ENCODE results near the gene RYR3.
A peak's percentile ranks its signal among the peaks of the same experiment; 100 is the strongest.

The RYR3 gene

DNA sequence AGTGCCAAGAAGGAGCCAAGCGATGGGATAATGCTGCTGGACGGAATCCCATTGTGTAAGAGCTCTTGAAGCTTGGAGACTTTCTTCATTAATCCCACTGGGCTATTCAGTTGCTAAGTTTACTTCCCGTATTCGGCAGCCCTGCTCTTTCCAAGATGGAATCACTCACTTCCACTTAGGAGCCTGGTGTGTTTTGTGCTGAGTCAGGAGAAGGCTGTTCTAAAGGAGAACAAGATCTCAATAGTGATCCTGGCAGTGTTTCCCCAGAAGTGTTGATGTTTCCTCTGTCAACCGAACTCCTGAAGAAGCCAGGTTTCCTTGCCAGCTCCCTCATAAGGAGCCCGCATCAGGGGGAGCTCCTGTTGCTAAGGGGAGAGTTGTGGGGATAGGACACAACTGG, 387.4 kb downstream of the RYR3 start:
- no peak overlapping the region for H3K4me3 ChIP-seq (ENCODE audit: low read depth, low read length)
- TF ChIP-seq, protein P1, sequence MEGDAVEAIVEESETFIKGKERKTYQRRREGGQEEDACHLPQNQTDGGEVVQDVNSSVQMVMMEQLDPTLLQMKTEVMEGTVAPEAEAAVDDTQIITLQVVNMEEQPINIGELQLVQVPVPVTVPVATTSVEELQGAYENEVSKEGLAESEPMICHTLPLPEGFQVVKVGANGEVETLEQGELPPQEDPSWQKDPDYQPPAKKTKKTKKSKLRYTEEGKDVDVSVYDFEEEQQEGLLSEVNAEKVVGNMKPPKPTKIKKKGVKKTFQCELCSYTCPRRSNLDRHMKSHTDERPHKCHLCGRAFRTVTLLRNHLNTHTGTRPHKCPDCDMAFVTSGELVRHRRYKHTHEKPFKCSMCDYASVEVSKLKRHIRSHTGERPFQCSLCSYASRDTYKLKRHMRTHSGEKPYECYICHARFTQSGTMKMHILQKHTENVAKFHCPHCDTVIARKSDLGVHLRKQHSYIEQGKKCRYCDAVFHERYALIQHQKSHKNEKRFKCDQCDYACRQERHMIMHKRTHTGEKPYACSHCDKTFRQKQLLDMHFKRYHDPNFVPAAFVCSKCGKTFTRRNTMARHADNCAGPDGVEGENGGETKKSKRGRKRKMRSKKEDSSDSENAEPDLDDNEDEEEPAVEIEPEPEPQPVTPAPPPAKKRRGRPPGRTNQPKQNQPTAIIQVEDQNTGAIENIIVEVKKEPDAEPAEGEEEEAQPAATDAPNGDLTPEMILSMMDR (IDR thresholded peaks at IDR 0.05; ENCODE audit: low read depth, low read length, missing control alignments), result no peak
- in situ Hi-C loops (cut with HindIII; ENCODE audit: low sequenced_read_pairs), result loop anchor here (25.0 kb wide), 1 partner anchor 461 kb away; no protein-coding TSS in a partner anchor
- no peak for DNase-seq (ENCODE audit: low read depth)

DNA sequence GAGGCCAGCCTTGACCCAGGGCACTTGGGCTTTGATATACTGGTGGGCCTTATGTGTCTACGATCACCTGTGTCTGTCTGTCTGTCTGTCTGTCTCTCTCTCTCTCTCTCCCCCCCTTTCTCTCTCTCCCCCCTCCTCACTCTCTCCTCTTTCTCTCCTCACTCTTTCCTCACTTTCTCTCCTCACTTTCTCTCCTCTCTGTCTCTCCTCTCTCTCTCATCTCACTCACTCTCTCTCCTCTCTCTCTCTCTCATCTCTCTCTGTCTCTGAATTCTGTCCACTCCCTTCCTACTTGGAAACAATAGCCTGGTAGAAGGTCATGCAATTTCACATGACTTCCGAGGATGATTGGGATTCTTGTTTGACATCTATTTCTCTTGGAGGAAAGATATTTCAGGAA, 388.4 kb downstream of the RYR3 start:
- in situ Hi-C loops (cut with HindIII; ENCODE audit: low sequenced_read_pairs), result loop anchor here (25.0 kb wide), 1 partner anchor 462 kb away; no protein-coding TSS in a partner anchor
- no peak overlapping the region for H3K4me3 ChIP-seq (ENCODE audit: low read depth, low read length)
- TF ChIP-seq, protein P1 (IDR thresholded peaks at IDR 0.05; ENCODE audit: low read depth, low read length, missing control alignments), result no peak
- no peak for DNase-seq (ENCODE audit: low read depth)

DNA sequence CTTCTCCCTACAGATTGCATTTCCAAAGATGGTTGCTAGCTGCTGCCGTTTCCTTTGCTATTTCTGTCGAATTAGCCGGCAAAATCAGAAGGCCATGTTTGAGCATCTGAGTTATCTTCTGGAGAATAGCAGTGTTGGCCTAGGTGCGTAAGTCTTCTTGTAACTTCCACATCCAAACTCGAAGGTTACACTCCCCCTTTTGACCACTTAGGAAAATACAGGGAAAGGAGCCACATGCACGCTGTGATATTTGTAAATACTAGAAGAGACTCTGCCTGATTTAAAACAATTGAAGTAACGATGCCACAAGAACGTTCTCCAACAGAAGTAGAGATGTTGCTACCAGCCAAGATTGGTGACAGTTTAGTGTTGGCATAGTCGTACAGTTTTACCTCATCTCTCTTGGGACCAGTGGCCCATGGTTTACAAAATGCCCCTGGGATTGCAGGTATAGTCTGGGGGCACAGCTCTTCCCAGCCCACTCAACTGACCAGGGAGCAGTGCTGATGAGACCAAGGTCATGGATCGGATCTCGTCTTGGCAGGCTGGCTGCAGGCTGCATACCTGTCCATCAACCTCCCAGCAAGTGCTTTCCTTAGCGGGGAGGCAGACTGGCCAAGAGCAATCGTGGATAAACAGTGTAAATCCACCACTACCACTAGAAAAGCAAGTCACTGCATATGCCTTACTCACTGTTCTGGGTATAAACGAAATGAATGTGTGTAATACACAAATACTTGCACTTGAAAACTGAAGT, 389.1 kb downstream of the RYR3 start:
- no peak for DNase-seq (ENCODE audit: low read depth)
- no peak overlapping the region for H3K4me3 ChIP-seq (ENCODE audit: low read depth, low read length)
- in situ Hi-C loops (cut with HindIII; ENCODE audit: low sequenced_read_pairs), result loop anchor here (25.0 kb wide), 1 partner anchor 463 kb away; no protein-coding TSS in a partner anchor
- TF ChIP-seq, protein P1 (IDR thresholded peaks at IDR 0.05; ENCODE audit: low read depth, low read length, missing control alignments), result peak; percentile 31

DNA sequence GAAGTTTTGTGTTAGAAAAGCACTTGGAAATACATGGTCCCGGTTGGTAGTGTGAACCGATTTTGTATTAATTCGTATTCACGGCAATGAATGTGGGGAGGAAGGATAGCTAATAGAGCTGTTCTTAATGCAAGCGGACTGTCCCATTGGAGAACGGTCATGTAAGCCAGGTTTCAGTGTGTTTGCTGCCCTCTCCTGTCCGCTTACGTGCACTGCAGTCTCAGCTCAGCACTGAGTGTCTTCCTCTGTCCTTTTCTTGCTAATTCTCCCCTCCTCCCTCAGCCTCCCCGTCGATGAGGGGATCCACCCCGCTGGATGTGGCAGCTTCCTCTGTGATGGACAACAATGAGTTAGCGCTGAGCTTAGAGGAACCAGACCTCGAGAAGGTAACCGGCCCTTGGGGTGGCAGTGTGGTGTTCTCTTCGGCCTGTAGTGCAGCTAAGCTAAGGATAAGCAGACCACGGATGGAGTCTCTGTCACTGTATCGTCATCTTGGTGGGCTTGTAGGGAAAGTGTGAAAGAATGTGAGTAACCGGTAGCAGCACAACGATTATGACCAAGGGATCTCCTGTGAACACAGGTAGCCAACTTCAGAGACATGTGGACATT, 390.0 kb downstream of the RYR3 start:
- in situ Hi-C loops (cut with HindIII; ENCODE audit: low sequenced_read_pairs), result no loop called here
- TF ChIP-seq, protein P1 (IDR thresholded peaks at IDR 0.05; ENCODE audit: low read depth, low read length, missing control alignments), result peak; percentile 97
- peak; percentile 69 for DNase-seq (ENCODE audit: low read depth)
- H3K4me3 ChIP-seq (ENCODE audit: low read depth, low read length), result no peak overlapping the region

DNA sequence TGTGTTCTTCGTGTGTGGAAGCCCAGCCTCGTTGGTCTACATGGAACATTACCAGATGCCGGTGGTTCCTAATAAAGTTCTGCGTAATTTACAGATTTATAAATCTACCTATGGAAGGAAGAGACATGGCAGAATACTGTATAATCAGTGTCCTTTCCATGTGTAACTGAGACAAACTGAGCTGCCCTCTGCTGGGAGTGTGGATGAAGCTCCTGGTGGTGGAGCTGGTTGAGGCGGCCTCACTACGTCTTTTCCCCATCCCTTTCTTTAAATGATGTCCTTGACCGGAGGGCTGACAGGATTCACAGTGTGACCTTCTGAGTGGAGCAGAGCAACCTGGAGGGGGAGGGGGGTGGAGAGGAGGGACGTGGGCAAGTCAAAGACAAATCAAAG, 390.5 kb downstream of the RYR3 start:
- no peak for DNase-seq (ENCODE audit: low read depth)
- in situ Hi-C loops (cut with HindIII; ENCODE audit: low sequenced_read_pairs), result no loop called here
- H3K4me3 ChIP-seq (ENCODE audit: low read depth, low read length), result no peak overlapping the region
- TF ChIP-seq, protein P1 (IDR thresholded peaks at IDR 0.05; ENCODE audit: low read depth, low read length, missing control alignments), result peak; percentile 17

DNA sequence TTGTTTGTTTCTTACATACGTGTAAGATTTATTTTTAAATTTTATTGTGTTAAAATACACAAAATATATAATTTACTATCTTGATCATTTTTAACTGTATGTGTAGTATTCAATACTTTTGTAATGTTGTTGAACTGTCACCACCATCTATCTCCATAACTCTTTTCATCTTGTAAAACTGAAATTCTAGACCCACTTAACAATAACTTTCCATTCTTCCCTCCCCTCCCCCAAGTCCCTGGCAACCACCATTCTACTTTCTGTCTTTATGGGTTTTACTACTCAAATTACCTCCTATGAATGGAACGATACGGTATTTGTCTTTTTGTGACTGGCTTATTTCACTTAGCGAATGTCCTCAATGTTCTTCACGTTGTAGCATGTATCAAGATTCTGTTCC, 395.4 kb downstream of the RYR3 start:
- TF ChIP-seq, protein P1 (IDR thresholded peaks at IDR 0.05; ENCODE audit: low read depth, low read length, missing control alignments), result no peak
- in situ Hi-C loops (cut with HindIII; ENCODE audit: low sequenced_read_pairs), result no loop called here
- DNase-seq (ENCODE audit: low read depth), result no peak
- no peak overlapping the region for H3K4me3 ChIP-seq (ENCODE audit: low read depth, low read length)

All from astrocyte of the cerebellum (primary cell).